Measurements from ENCODE around the gene MYO1A. TPM values are rescaled to one million over a fixed set of nuclear protein-coding genes. Genes with fewer than 3 reads are reported as not detected.

The MYO1A gene
- total and polyA plus RNA-seq, 4 donors, result 0.03 to 0.28 (median 0.08) TPM; not detected in 1

DNA sequence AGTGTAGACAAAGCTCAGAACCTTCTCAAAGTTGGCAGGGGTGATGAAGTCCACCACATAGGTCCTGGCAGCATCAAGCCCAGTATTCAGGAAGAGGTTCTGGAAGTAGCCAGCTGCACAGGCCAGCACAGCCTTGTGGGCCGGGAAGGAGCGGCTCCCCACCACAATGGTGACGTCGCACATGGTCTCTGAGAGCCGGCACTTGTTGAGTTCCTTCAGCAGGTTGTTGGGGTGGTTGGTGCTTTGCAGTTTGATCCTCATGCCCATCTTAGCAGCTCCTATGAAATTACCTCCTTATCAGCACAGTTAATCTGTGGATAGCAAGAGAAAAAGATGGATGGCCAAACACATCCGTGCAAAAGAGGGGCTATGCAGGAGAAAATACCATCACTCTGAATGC, 45.3 kb downstream of the MYO1A start:
- Histone ChIP-seq H3K27ac (ENCODE audit: low read depth in 1 of 2, low read length in 2 of 2) (no peak overlapping the region), H3K4me1 (ENCODE audit: control insufficient read depth in 4 of 4, insufficient read depth in 4 of 4, low read length in 3 of 4) (peaks cover 13 to 57% (median 49%) of the 10 kb centered on the region in 4 donors), H3K9me3 (ENCODE audit: control insufficient read depth in 4 of 4, low read length in 3 of 4) (no peaks in the 10 kb centered on the region), H3K36me3 (ENCODE audit: control insufficient read depth in 4 of 4, insufficient read depth in 3 of 4, low read depth in 1 of 4, low read length in 3 of 4) (peaks cover 5 to 13% (median 10%) of the 10 kb centered on the region in 4 donors), H3K4me3 (ENCODE audit: low read depth in 1 of 3, low read length in 3 of 3) (no peak overlapping the region), H3K9ac (ENCODE audit: low read depth in 1 of 2, low read length in 2 of 2) (no peak overlapping the region), H3K27me3 (ENCODE audit: control insufficient read depth in 4 of 4, insufficient read depth in 4 of 4, low read length in 3 of 4) (no peaks in the 10 kb centered on the region)
- DNase-seq (ENCODE audit: low spot score), result no peak
- TF ChIP-seq, protein P1, sequence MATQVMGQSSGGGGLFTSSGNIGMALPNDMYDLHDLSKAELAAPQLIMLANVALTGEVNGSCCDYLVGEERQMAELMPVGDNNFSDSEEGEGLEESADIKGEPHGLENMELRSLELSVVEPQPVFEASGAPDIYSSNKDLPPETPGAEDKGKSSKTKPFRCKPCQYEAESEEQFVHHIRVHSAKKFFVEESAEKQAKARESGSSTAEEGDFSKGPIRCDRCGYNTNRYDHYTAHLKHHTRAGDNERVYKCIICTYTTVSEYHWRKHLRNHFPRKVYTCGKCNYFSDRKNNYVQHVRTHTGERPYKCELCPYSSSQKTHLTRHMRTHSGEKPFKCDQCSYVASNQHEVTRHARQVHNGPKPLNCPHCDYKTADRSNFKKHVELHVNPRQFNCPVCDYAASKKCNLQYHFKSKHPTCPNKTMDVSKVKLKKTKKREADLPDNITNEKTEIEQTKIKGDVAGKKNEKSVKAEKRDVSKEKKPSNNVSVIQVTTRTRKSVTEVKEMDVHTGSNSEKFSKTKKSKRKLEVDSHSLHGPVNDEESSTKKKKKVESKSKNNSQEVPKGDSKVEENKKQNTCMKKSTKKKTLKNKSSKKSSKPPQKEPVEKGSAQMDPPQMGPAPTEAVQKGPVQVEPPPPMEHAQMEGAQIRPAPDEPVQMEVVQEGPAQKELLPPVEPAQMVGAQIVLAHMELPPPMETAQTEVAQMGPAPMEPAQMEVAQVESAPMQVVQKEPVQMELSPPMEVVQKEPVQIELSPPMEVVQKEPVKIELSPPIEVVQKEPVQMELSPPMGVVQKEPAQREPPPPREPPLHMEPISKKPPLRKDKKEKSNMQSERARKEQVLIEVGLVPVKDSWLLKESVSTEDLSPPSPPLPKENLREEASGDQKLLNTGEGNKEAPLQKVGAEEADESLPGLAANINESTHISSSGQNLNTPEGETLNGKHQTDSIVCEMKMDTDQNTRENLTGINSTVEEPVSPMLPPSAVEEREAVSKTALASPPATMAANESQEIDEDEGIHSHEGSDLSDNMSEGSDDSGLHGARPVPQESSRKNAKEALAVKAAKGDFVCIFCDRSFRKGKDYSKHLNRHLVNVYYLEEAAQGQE (IDR thresholded peaks at IDR 0.05), result no peak
- TF ChIP-seq TAF1 (conservative IDR thresholded peaks at IDR 0.05) (no peak), JUND (IDR thresholded peaks at IDR 0.05) (no peak), RAD21 (IDR thresholded peaks at IDR 0.05) (no peak), SP1 (IDR thresholded peaks at IDR 0.05) (no peak), HNF4G (IDR thresholded peaks at IDR 0.05) (no peak), NR2F2 (IDR thresholded peaks at IDR 0.05) (no peak)
- TF ChIP-seq, protein P2, sequence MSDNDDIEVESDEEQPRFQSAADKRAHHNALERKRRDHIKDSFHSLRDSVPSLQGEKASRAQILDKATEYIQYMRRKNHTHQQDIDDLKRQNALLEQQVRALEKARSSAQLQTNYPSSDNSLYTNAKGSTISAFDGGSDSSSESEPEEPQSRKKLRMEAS (IDR thresholded peaks at IDR 0.05), result no peak
- TF ChIP-seq, protein P3, sequence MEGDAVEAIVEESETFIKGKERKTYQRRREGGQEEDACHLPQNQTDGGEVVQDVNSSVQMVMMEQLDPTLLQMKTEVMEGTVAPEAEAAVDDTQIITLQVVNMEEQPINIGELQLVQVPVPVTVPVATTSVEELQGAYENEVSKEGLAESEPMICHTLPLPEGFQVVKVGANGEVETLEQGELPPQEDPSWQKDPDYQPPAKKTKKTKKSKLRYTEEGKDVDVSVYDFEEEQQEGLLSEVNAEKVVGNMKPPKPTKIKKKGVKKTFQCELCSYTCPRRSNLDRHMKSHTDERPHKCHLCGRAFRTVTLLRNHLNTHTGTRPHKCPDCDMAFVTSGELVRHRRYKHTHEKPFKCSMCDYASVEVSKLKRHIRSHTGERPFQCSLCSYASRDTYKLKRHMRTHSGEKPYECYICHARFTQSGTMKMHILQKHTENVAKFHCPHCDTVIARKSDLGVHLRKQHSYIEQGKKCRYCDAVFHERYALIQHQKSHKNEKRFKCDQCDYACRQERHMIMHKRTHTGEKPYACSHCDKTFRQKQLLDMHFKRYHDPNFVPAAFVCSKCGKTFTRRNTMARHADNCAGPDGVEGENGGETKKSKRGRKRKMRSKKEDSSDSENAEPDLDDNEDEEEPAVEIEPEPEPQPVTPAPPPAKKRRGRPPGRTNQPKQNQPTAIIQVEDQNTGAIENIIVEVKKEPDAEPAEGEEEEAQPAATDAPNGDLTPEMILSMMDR (IDR thresholded peaks at IDR 0.05; ENCODE audit: low read depth, low read length, missing input control), result no peak
- WGBS, result 91% methylated on average over 6 of the region's 6 CpGs

DNA sequence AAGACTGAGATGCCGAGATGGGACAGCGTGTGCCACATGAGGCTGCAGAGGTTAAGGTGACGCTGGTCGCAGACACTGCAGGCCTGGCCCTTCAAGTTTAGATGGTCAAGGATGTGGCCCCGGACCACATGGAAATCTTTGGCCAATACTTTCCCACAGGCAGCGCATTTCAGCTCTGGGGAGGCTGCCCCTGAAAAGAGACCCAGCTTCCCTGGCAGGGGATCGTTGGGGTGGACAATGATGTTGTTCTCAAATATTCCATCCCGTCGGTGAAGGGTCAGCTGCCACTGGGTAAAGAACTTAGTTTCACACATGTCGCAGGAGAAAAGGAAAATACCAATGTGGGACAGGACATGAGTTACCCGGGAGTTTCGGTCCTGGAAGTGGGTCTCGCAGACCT, 46.5 kb downstream of the MYO1A start:
- Histone ChIP-seq H3K4me3 (ENCODE audit: low read depth in 1 of 3, low read length in 3 of 3) (no peak overlapping the region), H3K27ac (ENCODE audit: low read depth in 1 of 2, low read length in 2 of 2) (no peak overlapping the region), H3K36me3 (ENCODE audit: control insufficient read depth in 4 of 4, insufficient read depth in 3 of 4, low read depth in 1 of 4, low read length in 3 of 4) (peaks cover 7 to 13% (median 10%) of the 10 kb centered on the region in 4 donors), H3K27me3 (ENCODE audit: control insufficient read depth in 4 of 4, insufficient read depth in 4 of 4, low read length in 3 of 4) (no peaks in the 10 kb centered on the region), H3K4me1 (ENCODE audit: control insufficient read depth in 4 of 4, insufficient read depth in 4 of 4, low read length in 3 of 4) (peaks cover 13 to 61% (median 51%) of the 10 kb centered on the region in 4 donors), H3K9ac (ENCODE audit: low read depth in 1 of 2, low read length in 2 of 2) (no peak overlapping the region), H3K9me3 (ENCODE audit: control insufficient read depth in 4 of 4, low read length in 3 of 4) (no peaks in the 10 kb centered on the region)
- no peak for DNase-seq (ENCODE audit: low spot score)
- TF ChIP-seq, protein P1 (IDR thresholded peaks at IDR 0.05), result no peak
- TF ChIP-seq, protein P2 (IDR thresholded peaks at IDR 0.05), result no peak
- TF ChIP-seq HNF4A (conservative IDR thresholded peaks at IDR 0.05), result no peak
- TF ChIP-seq, protein P4, sequence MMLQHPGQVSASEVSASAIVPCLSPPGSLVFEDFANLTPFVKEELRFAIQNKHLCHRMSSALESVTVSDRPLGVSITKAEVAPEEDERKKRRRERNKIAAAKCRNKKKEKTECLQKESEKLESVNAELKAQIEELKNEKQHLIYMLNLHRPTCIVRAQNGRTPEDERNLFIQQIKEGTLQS (IDR thresholded peaks at IDR 0.05), result no peak
- TF ChIP-seq SP1 (IDR thresholded peaks at IDR 0.05), result no peak
- no peak for TF ChIP-seq TAF1 (conservative IDR thresholded peaks at IDR 0.05)
- no peak for TF ChIP-seq EGR1 (IDR thresholded peaks at IDR 0.05; ENCODE audit: low read depth in 2 of 2)
- no peak for TF ChIP-seq HNF4G (IDR thresholded peaks at IDR 0.05)
- TF ChIP-seq, protein P3 (IDR thresholded peaks at IDR 0.05; ENCODE audit: low read depth, low read length, missing input control), result no peak
- WGBS, result 96% methylated on average over 13 of the region's 13 CpGs
